NB4 (cell line): ENCODE results near the gene BSCL2.

Experiments
- POLR2A ChIP-seq: IDR thresholded peaks from 2 replicates; pipeline ENCODE4 v1.6.1; 2011; ENCODE audit warnings: mild to moderate bottlenecking; ENCODE audit not compliant: insufficient read length; ENCODE audit errors: extremely low read depth
- TF ChIP-seq, protein P1 (sequence below): IDR thresholded peaks from one replicate; pipeline ENCODE4 v1.5.1; 2012; ENCODE audit warnings: low read depth, low read length

DNA sequence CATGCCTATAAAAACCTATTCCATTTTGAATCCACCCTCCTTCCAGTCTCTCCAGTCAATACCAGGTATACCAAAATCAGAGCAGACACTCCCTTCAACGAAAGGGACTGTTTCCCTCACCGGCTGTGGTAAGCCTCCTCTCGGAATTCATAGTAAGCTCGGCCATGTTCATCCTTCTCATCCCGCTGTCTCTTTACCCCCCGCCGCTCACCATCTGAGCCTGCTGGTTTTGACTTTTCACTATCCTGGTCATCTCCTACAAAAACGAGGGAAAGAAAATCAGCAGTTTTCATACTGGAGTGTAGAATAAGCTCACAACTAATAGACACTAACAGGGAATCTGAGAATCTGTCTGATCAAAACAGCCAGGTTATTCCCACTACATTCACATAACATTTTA lies 16.9 kb upstream of the BSCL2 start:
- TF ChIP-seq, protein P1, sequence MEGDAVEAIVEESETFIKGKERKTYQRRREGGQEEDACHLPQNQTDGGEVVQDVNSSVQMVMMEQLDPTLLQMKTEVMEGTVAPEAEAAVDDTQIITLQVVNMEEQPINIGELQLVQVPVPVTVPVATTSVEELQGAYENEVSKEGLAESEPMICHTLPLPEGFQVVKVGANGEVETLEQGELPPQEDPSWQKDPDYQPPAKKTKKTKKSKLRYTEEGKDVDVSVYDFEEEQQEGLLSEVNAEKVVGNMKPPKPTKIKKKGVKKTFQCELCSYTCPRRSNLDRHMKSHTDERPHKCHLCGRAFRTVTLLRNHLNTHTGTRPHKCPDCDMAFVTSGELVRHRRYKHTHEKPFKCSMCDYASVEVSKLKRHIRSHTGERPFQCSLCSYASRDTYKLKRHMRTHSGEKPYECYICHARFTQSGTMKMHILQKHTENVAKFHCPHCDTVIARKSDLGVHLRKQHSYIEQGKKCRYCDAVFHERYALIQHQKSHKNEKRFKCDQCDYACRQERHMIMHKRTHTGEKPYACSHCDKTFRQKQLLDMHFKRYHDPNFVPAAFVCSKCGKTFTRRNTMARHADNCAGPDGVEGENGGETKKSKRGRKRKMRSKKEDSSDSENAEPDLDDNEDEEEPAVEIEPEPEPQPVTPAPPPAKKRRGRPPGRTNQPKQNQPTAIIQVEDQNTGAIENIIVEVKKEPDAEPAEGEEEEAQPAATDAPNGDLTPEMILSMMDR, result no peak
- TF ChIP-seq POLR2A, result no peak
